IMR-90 (cell line): ENCODE measurements around the gene STPG1. TPM values are rescaled to one million over a fixed set of nuclear protein-coding genes. Genes with fewer than 3 reads are reported as not detected.

Experiments
- ATAC-seq: fragments of 200-7000 bp; cut with Tn5 transposase; 2 replicates; pipeline ENCODE4 v1.9.1; 2020; ENCODE audit warnings: low read depth, mild to moderate bottlenecking, moderate library complexity
- BruUV-seq: library from RNA; stranded (reverse); fragments of 400-500 nt; replicated peaks from 2 replicates; lab custom pipeline; 2021; lab: Mats Ljungman, UMichigan
- CTCF ChIA-PET: fragments of 300-600 bp; formaldehyde crosslinking; extraction: SDS; loops from one replicate; lab custom pipeline; 2021; ENCODE audit warnings: antibody characterized with exemption; lab: Yijun Ruan, JAX
- POLR2A ChIA-PET: fragments of 300-600 bp; sonication (Branson Sonifier 250); formaldehyde crosslinking; loops from one replicate; lab custom pipeline; 2022; ENCODE audit warnings: antibody characterized with exemption; ENCODE audit not compliant: unreplicated experiment; lab: Charles Lee
- DNase-seq: peaks from one replicate; pipeline ENCODE4 v3.0.0; 2013
- H2AFZ ChIP-seq: replicated peaks from 2 replicates; pipeline ENCODE3; 2013; ENCODE audit warnings: low read length, mild to moderate bottlenecking; ENCODE audit not compliant: poor library complexity
- H2AK5ac ChIP-seq: 2 replicates; pipeline ENCODE4 v1.6.1; 2013; ENCODE audit warnings: low read depth, low read length, inconsistent platforms
- H2AK9ac ChIP-seq: replicated peaks from 2 replicates; pipeline ENCODE3; 2013; ENCODE audit warnings: mild to moderate bottlenecking, low read depth, low read length, moderate library complexity; ENCODE audit not compliant: poor library complexity
- H2BK120ac ChIP-seq: 2 replicates; pipeline ENCODE4 v1.6.1; 2013; ENCODE audit warnings: low read depth, low read length, inconsistent platforms
- H2BK15ac ChIP-seq: 3 replicates; pipeline ENCODE4 v1.6.1; 2013; ENCODE audit warnings: low read depth, low read length, inconsistent platforms
- H2BK20ac ChIP-seq: 2 replicates; pipeline ENCODE4 v1.6.1; 2013; ENCODE audit warnings: low read depth, mild to moderate bottlenecking, inconsistent platforms, low read length, moderate library complexity
- H2BK5ac ChIP-seq: 2 replicates; pipeline ENCODE4 v1.6.1; 2013; ENCODE audit warnings: mild to moderate bottlenecking, low read depth, low read length, inconsistent platforms; ENCODE audit not compliant: poor library complexity, severe bottlenecking
- H3K14ac ChIP-seq: replicated peaks from 2 replicates; pipeline ENCODE4 v1.6.1; 2013; ENCODE audit warnings: low read depth, low read length, inconsistent platforms
- H3K18ac ChIP-seq: 2 replicates; pipeline ENCODE4 v1.6.1; 2013; ENCODE audit warnings: low read depth, low read length, control low read depth
- H3K23ac ChIP-seq: 2 replicates; pipeline ENCODE4 v1.6.1; 2013; ENCODE audit warnings: low read depth, low read length, inconsistent platforms
- H3K27ac ChIP-seq: 2 replicates; pipeline ENCODE4 v1.5.1; 2013; ENCODE audit warnings: mild to moderate bottlenecking, control low read depth, low read length; ENCODE audit not compliant: insufficient read depth
- H3K27me3 ChIP-seq: 2 replicates; pipeline ENCODE4 v1.6.1; 2013; ENCODE audit warnings: low read length; ENCODE audit not compliant: control insufficient read depth, insufficient read depth
- H3K36me3 ChIP-seq: 2 replicates; pipeline ENCODE4 v1.6.1; 2013; ENCODE audit warnings: low read length, mixed read lengths; ENCODE audit not compliant: control insufficient read depth, insufficient read depth
- H3K4ac ChIP-seq: 2 replicates; pipeline ENCODE4 v1.6.1; 2013; ENCODE audit warnings: low read depth, low read length, inconsistent platforms
- H3K4me1 ChIP-seq: 2 replicates; pipeline ENCODE4 v1.6.1; 2013; ENCODE audit warnings: low read length, mixed read lengths; ENCODE audit not compliant: control insufficient read depth, insufficient read depth
- H3K4me2 ChIP-seq: 2 replicates; pipeline ENCODE4 v1.6.1; 2013; ENCODE audit warnings: low read depth, mild to moderate bottlenecking, control low read depth, low read length, moderate library complexity
- H3K4me3 ChIP-seq: 2 replicates; pipeline ENCODE4 v1.5.1; 2013; ENCODE audit warnings: low read depth, mild to moderate bottlenecking, control low read depth, low read length, moderate library complexity; ENCODE audit not compliant: insufficient read depth
- H3K56ac ChIP-seq: 2 replicates; pipeline ENCODE4 v1.6.1; 2013; ENCODE audit warnings: low read length, inconsistent platforms; ENCODE audit not compliant: insufficient read depth; ENCODE audit errors: extremely low read depth
- H3K79me1 ChIP-seq, 2 experiments: 2 replicates each; pipeline ENCODE4 v1.6.1; 2013; ENCODE audit warnings: low read length in 2 of 2, inconsistent platforms in 1 of 2, low read depth in 1 of 2
- H3K9ac ChIP-seq: 2 replicates; pipeline ENCODE4 v1.6.1; 2013; ENCODE audit warnings: low read depth, low read length, control low read depth
- H3K9me1 ChIP-seq: 2 replicates; pipeline ENCODE4 v1.6.1; 2013; ENCODE audit warnings: low read length, inconsistent platforms; ENCODE audit not compliant: insufficient read depth
- H3K9me3 ChIP-seq: 2 replicates; pipeline ENCODE4 v1.6.1; 2013; ENCODE audit warnings: low read length; ENCODE audit not compliant: control insufficient read depth, insufficient read depth
- H4K20me1 ChIP-seq: 2 replicates; pipeline ENCODE4 v1.6.1; 2013; ENCODE audit warnings: low read length, inconsistent platforms; ENCODE audit not compliant: insufficient read depth
- H4K5ac ChIP-seq: 2 replicates; pipeline ENCODE4 v1.6.1; 2013; ENCODE audit warnings: mild to moderate bottlenecking, low read depth, low read length, control low read depth
- H4K8ac ChIP-seq, 2 experiments: 2 replicates each; pipeline ENCODE4 v1.6.1; 2013; ENCODE audit warnings: low read depth in 2 of 2, low read length in 2 of 2, control low read depth in 1 of 2, inconsistent platforms in 1 of 2
- H4K91ac ChIP-seq: 2 replicates; pipeline ENCODE4 v1.6.1; 2013; ENCODE audit warnings: low read depth, low read length, inconsistent platforms; ENCODE audit not compliant: insufficient read depth
- CEBPB ChIP-seq: IDR thresholded peaks from 2 replicates; pipeline ENCODE4 v1.6.1; 2012; ENCODE audit warnings: low read depth, low read length, improper control_type of control experiment
- MAZ ChIP-seq: IDR thresholded peaks from 2 replicates; pipeline ENCODE4 v1.6.1; 2012; ENCODE audit warnings: low read depth, mild to moderate bottlenecking, low read length, improper control_type of control experiment, moderate library complexity, borderline replicate concordance
- RAD21 ChIP-seq: IDR thresholded peaks from 2 replicates; pipeline ENCODE4 v1.6.1; 2012; ENCODE audit warnings: low read length, improper control_type of control experiment
- SMC3 ChIP-seq: fragments of 150-350 bp; IDR thresholded peaks from 2 replicates; pipeline ENCODE4 v1.6.1; 2016; ENCODE audit warnings: low read depth, mild to moderate bottlenecking, antibody characterized with exemption, low read length, moderate library complexity
- dilution Hi-C: fragments of 300-500 bp; cut with HindIII; formaldehyde crosslinking; loops from one replicate; pipeline ENCODE4 v1.14.3; 2018; ENCODE audit warnings: low sequenced_read_pairs; ENCODE audit not compliant: unreplicated experiment
- in situ Hi-C: fragments of 300-500 bp; cut with MboI; formaldehyde crosslinking; loops from 3 replicates; pipeline ENCODE4 v1.14.3; 2019; ENCODE audit warnings: low sequenced_read_pairs, inconsistent platforms, mixed read lengths
- intact Hi-C: fragments of 100-400 bp; cut with micrococcal nuclease; formaldehyde crosslinking; loops from 2 replicates; pipeline ENCODE4 v1.10.0; 2022
- polyA plus RNA-seq, 3 experiments: library from polyadenylated mRNA; depleted of rRNA; stranded (reverse); fragments of >200 nt; gene quantifications; 2 replicates each; pipeline ENCODE4 v1.2.3, GENCODE V29; 2012; ENCODE audit warnings: low replicate concordance in 1 of 3
- total RNA-seq: library from RNA; depleted of rRNA; stranded (reverse); fragments of >200 nt; gene quantifications from 2 replicates; pipeline ENCODE4 v1.2.3, GENCODE V29; 2012

The STPG1 gene
- total and polyA plus RNA-seq, 2 of the 4 experiments (the other 2 are of a cell fraction) = 3.0 to 6.5 TPM

GRCh38 chr1:24442764-24443163 lies 29.2 kb upstream of the STPG1 start:
- no peak overlapping the region for H2BK5ac ChIP-seq
- DNase-seq = peak; percentile 53
- ChIA-PET CTCF (interaction anchor here (0.6 kb wide), 1 partner anchor 13 kb away, joined by 4 read pairs; no protein-coding TSS in a partner anchor), POLR2A (no interaction called here)
- ATAC-seq = peak; percentile 71
- H2AFZ ChIP-seq = no peak overlapping the region
- in situ Hi-C loops = no loop called here
- no peak overlapping the region for H3K14ac ChIP-seq
- peaks cover 10 to 17% of the 10 kb centered on the region in 2 experiments; a peak in 3 of 4 replicates for H3K79me1 ChIP-seq
- no peak overlapping the region for H3K27ac ChIP-seq
- H3K36me3 ChIP-seq = peaks cover 20% of the 10 kb centered on the region
- H4K8ac ChIP-seq = no peak overlapping the region
- no peak overlapping the region for H2BK120ac ChIP-seq
- H3K23ac ChIP-seq = no peak overlapping the region
- no peak overlapping the region for H4K5ac ChIP-seq
- no peak overlapping the region for H4K91ac ChIP-seq
- H2BK20ac ChIP-seq = no peak overlapping the region
- no peak overlapping the region for H3K18ac ChIP-seq
- intact Hi-C loops = no loop called here
- TF ChIP-seq RAD21 (no peak), CEBPB (peak; percentile 70), MAZ (no peak), SMC3 (no peak)
- dilution Hi-C loops = no loop called here
- no peak overlapping the region for H3K9ac ChIP-seq
- no peak overlapping the region for H3K4me3 ChIP-seq
- H3K9me1 ChIP-seq = 0 out of 2 replicates have a peak, but pooled peaks cover 4% of the 10 kb centered on the region
- H2AK9ac ChIP-seq = no peak overlapping the region
- H3K4ac ChIP-seq = no peak overlapping the region
- H2AK5ac ChIP-seq = no peak overlapping the region
- no peaks in the 10 kb centered on the region; the same call in 1 of the 2 replicates for H4K20me1 ChIP-seq
- H2BK15ac ChIP-seq = no peak overlapping the region
- H3K27me3 ChIP-seq = no peaks in the 10 kb centered on the region
- no TSS peak for BruUV-seq
- H3K4me2 ChIP-seq = no peak overlapping the region
- no peaks in the 10 kb centered on the region for H3K9me3 ChIP-seq
- no peak overlapping the region for H3K56ac ChIP-seq
- H3K4me1 ChIP-seq = peaks cover 7% of the 10 kb centered on the region
